ENCODE data around the gene TRPM4.
"Not testable (repeated sequence)": the region's sequence is repeated elsewhere in the genome, so short reads cannot be mapped to it uniquely, and the experiment has no call there.

The TRPM4 gene

DNA sequence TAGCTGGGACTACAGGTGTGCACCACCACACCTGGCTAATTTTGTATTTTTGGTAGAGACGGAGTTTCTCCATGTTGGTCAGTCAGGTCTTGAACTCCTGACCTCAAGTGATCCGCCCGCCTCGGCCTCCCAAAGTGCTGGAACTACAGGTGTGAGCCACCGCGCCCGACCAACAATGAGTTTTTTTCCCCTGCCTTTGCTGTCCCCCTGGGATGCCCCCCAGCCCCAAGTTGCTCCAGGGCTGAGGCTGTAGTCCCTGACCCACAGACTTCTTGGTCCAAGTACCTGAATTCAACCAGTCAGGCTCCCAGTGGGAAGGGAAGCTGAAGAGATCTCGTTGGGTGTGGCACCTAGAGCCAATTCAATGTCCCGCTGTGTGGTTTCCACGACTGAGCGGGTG is 66.8 kb downstream of the TRPM4 start:
- not testable (repeated sequence) for DNase-seq

- peak in 15 of 56 donors; percentile 1 to 30 (median 18) for DNase-seq
Observed at GRCh38 chr19:49224879-49225278, 67.3 kb downstream of the TRPM4 start.

DNA sequence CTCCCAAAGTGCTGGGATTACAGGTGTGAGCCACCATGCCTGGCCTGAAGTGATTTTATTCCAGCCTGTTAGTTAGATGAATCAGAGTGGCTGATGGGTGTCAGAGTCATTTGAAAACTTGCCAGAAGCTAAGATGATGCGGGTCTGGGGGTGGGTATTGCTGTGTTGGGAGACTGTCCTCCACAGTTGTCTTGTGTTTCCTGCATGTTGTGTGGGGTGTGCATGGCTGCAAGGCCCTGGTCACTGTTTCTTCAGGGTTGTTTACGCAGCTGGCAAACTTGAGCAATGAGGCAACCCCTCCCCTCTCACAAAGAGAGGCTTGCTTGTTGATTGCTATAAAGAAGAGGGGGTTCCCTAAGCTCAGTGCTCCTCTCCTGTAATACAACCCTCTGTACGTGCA is 71.8 kb downstream of the TRPM4 start:
- DNase-seq: no peak

- no peak for DNase-seq
Observed at GRCh38 chr19:49231389-49231788, 73.8 kb downstream of the TRPM4 start.

DNA sequence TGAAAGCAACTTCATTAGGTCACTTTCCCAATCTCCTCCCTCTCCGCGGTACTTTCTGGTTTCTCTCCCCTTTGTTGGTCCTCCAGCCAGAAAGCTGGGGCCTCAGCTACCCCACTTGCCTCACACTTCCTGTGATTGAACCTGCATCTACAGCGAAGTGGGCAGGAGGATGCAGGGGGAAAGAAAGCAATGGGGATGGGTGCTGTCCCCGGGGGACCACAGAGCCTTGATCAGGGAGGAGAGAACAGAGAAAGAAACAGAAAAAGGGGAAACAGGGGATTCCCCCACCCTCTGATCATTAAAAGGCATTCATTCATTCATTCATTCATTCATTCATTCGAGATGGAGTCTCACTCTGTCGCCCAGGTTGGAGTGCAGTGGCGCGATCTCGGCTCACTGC is 74.2 kb downstream of the TRPM4 start:
- no peak for DNase-seq

DNA sequence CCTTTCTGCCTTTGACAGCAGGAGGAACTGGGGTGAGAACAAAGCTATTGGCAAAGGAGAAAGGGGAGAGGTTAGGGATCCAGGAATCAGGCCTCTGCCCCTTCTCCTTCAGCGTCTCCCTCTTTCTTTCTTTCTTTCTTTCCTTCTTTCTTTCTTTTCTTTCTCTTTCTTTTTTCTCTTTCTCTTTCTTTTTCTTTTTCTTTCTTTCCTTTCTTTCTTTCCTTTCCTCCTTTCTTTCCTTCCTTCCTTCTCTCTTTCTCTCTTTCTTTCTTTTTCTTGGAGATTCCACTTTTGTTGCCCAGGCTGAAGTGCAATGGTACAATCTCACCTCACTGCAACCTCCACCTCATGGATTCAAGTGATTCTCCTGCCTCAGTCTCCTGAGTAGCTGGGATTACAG is 75.6 kb downstream of the TRPM4 start:
- DNase-seq: no peak

GRCh38 chr19:49241769-49242168 is 84.2 kb downstream of the TRPM4 start:
- no peak for DNase-seq

DNA sequence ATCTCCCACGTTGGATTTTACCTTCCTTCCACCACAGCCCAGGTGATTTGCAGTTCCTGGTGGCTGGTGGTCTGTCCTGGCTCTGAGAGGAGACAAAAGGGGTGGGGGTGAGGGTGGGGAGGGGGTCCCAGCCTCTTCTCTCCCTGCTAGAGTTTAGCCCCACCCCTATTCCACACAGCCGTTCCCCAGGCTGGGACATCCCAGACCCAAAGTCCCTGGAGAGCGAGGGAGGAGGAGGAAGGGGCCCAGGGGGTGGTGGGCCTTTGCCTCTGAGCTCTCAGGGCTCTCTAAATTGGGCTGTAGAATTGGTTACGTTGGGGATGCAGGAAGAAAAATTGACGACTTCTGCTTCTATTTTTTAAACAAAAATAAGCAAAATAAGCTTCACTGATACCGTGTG is 85.5 kb downstream of the TRPM4 start:
- DNase-seq: no peak

- DNase-seq: no peak
Observed at GRCh38 chr19:49243726-49244125, 86.1 kb downstream of the TRPM4 start.

GRCh38 chr19:49244256-49244655 is 86.7 kb downstream of the TRPM4 start:
- DNase-seq: no peak

GRCh38 chr19:49247676-49248075 is 90.1 kb downstream of the TRPM4 start:
- DNase-seq: no peak

DNA sequence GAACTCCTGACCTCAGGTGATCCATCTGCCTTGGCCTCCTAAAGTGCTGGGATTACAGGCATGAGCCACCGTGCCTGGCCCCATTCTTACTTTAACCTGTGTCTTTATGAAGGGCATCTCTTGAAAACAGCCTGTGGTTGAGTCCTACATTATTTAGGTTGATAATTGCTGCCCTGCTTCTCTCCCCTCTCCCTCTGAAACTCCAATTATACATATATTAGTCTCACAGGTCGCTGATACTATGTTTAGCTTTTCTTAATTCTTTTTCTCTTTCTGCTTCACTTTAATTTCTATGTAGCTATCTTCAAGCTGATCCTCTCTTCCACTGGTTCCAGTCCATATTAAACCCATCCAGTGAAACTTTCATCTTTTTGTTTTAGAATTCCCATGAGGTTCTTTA is 92.3 kb downstream of the TRPM4 start:
- DNase-seq: no peak

DNA sequence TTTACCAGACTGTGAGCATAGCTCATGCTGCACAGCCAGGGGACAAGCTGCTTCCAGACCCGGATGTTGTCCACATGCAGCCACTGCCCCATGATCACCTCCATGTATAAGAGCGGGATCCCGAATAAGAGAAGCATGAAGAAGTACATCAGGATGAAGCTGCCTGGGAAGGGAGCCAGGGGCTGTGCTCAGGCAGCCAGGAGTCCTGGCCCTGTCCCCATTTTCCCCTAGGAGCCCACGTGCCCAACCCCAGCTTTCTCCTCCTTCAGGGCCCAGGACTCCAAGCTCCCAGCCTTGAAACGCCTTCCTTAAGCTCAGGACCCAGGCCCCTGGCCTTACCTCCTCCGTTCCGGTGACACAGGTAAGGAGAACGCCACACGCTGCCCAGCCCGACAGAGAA is 98.1 kb downstream of the TRPM4 start:
- peak in 3 of 56 donors; percentile 1 to 11 (median 2) for DNase-seq

DNA sequence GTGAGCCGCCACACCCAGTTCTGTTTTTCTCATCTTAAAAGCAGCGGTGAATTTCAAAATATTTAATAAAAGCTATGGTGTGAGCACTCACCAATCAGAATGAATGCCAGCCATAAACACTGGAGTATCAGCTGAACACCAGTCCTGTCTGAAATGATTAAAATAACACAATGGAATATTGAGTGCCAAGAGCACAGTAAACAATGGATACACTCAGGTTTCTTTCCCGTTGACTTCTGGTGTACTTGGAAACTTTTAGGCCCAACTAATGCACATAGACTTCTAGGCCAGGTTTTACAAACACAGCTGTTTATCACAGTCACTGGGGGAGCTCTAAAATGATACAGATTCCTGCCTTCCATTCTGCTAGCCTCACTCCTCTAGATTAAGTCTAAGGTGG is 99.1 kb downstream of the TRPM4 start:
- DNase-seq: no peak

All from amygdala (tissue), 56 donors.